GM15510 (cell line): ENCODE data around the gene EPHA5.

Source experiments
- POLR2A ChIP-seq: IDR thresholded peaks from 3 replicates; pipeline ENCODE4 v1.6.1; 2011; ENCODE audit warnings: borderline replicate concordance; ENCODE audit not compliant: insufficient read length; ENCODE audit errors: extremely low read depth

Gene EPHA5

GRCh38 chr4:65472531-65472930 lies 197.8 kb downstream of the EPHA5 start:
- no peak for TF ChIP-seq POLR2A

- TF ChIP-seq POLR2A: no peak
Measured at GRCh38 chr4:65467068-65467680, 203.1 kb downstream of the EPHA5 start.

GRCh38 chr4:65461781-65462180 lies 208.5 kb downstream of the EPHA5 start:
- no peak for TF ChIP-seq POLR2A

GRCh38 chr4:65457011-65457410 lies 213.3 kb downstream of the EPHA5 start:
- no peak for TF ChIP-seq POLR2A

GRCh38 chr4:65456579-65456978 lies 213.7 kb downstream of the EPHA5 start:
- no peak for TF ChIP-seq POLR2A

GRCh38 chr4:65453398-65453797 lies 216.9 kb downstream of the EPHA5 start:
- no peak for TF ChIP-seq POLR2A

GRCh38 chr4:65450899-65451298 lies 219.4 kb downstream of the EPHA5 start:
- TF ChIP-seq POLR2A: no peak

- TF ChIP-seq POLR2A: no peak
Measured at GRCh38 chr4:65437102-65437501, 233.2 kb downstream of the EPHA5 start.

- TF ChIP-seq POLR2A: no peak
Measured at GRCh38 chr4:65422109-65422508, 248.2 kb downstream of the EPHA5 start.

- TF ChIP-seq POLR2A: no peak
Measured at GRCh38 chr4:65420036-65420435, 250.3 kb downstream of the EPHA5 start.

- no peak for TF ChIP-seq POLR2A
Measured at GRCh38 chr4:65416891-65417290, 253.4 kb downstream of the EPHA5 start.

- TF ChIP-seq POLR2A: no peak
Measured at GRCh38 chr4:65407483-65407882, 262.8 kb downstream of the EPHA5 start.

GRCh38 chr4:65401083-65401482 lies 269.2 kb downstream of the EPHA5 start:
- no peak for TF ChIP-seq POLR2A

GRCh38 chr4:65399084-65399483 lies 271.2 kb downstream of the EPHA5 start:
- no peak for TF ChIP-seq POLR2A

- TF ChIP-seq POLR2A: no peak
Measured at GRCh38 chr4:65393078-65393477, 277.2 kb downstream of the EPHA5 start.

GRCh38 chr4:65392488-65392887 lies 277.8 kb downstream of the EPHA5 start:
- TF ChIP-seq POLR2A: no peak

- TF ChIP-seq POLR2A: no peak
Measured at GRCh38 chr4:65391814-65392213, 278.5 kb downstream of the EPHA5 start.
